GM15510 (cell line): ENCODE results near the gene PPP6R3.

ENCODE experiments used
- POLR2A ChIP-seq: IDR thresholded peaks from 3 replicates; pipeline ENCODE4 v1.6.1; 2011; ENCODE audit warnings: borderline replicate concordance; ENCODE audit not compliant: insufficient read length; ENCODE audit errors: extremely low read depth

The PPP6R3 gene

GRCh38 chr11:68654978-68655377, 194.4 kb downstream of the PPP6R3 start:
- TF ChIP-seq POLR2A = no peak

- TF ChIP-seq POLR2A = no peak
Measured at GRCh38 chr11:68655406-68655805, 194.9 kb downstream of the PPP6R3 start.

DNA sequence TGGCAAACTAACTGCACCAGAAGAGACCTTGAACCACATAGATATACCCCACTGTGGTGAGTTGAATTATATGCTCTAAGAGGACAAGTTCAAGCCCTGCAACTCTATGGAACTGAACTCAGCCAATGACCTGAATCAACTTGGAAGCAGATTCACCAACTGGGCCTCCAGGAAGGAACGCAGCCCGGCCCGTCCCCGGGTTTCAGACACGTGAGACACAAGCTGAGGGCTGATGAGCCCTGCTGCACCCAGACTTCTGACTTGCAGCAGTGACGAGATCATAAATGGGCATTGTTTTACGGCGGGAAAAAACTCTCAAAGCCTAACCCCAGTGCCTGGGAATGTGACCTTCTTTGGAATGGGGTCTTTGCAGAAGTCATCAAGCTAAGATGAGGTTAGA, 195.3 kb downstream of the PPP6R3 start:
- no peak for TF ChIP-seq POLR2A

- no peak for TF ChIP-seq POLR2A
Measured at GRCh38 chr11:68657021-68657780, 196.6 kb downstream of the PPP6R3 start.

- no peak for TF ChIP-seq POLR2A
Measured at GRCh38 chr11:68658097-68658496, 197.5 kb downstream of the PPP6R3 start.

- no peak for TF ChIP-seq POLR2A
Measured at GRCh38 chr11:68658661-68659060, 198.1 kb downstream of the PPP6R3 start.

DNA sequence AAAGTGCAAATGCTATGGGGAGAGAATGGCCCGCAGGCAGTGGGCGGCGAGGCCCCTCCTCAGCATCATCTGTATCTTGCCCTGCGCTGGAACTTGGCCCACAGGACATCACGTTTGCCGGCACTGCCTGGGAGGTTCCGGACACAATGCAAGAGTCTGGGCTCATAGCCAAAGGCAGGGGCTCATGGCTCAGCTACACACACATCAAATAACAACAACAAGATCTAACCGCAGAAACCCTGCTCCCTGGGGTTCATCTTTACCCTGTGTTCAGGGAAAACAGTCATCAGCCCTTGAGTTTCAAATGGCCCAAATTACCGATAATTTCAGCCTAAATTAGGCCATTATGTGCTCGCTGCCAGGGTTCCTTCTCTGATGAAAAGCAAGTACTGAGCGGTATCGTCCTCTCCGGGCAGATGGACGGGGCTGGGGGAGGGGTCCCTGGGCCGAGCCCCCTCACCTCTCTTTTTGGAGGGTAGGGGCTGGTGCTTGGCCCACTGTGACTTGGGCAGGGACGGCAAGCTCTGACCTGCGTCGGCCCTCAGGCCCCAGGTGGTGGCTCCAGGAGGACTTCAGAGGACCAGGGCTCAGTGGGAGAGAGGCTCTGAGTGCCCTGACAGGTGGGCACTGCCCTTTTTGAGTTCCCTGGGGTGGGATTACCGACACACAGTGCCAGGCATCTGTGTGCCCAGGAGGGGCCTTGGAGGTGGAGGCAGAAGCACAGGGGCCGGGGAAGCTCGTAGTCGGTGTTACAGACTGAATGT, 198.8 kb downstream of the PPP6R3 start:
- TF ChIP-seq POLR2A = no peak

- TF ChIP-seq POLR2A = no peak
Measured at GRCh38 chr11:68660066-68660810, 199.7 kb downstream of the PPP6R3 start.

DNA sequence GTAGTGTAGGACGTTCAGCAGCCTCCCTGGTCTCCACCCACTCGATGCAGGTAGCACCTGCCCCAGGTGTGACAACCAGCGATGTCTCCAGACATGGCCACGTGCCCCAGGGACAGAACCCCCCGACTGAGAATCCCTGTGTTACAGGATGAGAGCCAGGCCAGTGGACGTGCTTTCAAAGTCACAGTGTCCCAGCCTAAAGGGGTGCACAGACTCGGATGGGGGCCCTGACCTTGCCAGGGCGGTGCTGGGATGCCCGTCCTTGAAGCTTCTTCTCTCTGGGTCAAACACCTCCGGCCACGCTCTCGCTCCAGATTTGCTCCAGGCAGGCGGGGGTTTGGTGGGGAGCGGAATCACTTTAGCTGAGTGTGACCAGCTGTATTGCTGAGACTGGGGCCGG, 200.5 kb downstream of the PPP6R3 start:
- TF ChIP-seq POLR2A = no peak

DNA sequence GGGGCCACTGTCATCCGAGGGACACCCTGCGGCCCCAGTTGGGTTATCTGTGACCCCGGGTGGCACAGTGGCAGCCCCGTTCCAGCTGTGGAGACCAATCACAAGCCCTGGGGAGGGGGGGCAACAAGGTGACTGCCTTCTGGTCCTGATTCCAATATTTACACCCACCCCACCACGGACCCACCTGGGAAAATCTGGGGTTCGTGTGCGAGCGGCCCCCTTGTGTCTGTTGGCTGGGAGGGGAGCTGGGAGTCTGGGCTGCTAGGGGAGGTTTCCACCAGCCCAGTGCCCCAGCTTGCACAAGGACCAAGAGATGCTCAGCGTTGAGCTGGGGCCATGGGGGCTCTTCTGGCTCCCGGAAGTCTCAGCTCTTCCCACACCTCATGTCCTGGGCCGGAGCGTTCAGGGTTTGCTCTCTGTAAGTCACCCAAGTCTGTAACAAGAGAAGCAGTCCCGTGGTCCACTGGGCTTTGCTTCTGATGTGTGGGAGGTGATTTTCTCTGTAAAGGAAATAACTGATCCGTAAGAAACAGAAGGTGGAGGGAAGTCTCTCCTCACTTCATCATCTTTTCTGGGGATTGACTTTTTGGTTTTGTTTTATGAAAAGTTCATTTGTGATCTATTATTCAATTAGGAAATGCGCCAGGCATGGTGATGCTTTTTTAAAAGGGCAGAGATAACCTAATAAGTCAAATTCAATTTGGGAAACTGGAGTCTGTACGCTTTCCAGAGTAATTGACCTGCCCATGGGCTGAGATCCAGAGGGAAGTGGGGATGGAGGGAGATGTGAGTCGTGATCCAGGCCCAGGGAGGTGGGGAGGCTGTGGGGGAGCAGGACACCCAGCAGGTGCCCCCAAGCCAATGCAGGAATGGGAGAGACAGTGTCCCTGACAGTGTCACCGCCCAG, 201.4 kb downstream of the PPP6R3 start:
- no peak for TF ChIP-seq POLR2A

- TF ChIP-seq POLR2A = no peak
Measured at GRCh38 chr11:68663482-68664010, 203.0 kb downstream of the PPP6R3 start.

- no peak for TF ChIP-seq POLR2A
Measured at GRCh38 chr11:68664141-68664540, 203.6 kb downstream of the PPP6R3 start.

- no peak for TF ChIP-seq POLR2A
Measured at GRCh38 chr11:68664906-68665305, 204.4 kb downstream of the PPP6R3 start.
